Duodenal mucosa (tissue), 2 donors: ENCODE measurements around the gene LANCL2.
"Not testable (repeated sequence)": the region's sequence is repeated elsewhere in the genome, so short reads cannot be mapped to it uniquely, and the experiment has no call there.

Experiments
- H3K27ac ChIP-seq: one replicate; pipeline ENCODE4 v1.7.0; 2013; ENCODE audit warnings: low read depth, low read length
- H3K27me3 ChIP-seq, 2 donors: one replicate each; pipeline ENCODE4 v1.7.0; 2013; ENCODE audit warnings: low read length in 2 of 2, control low read depth in 1 of 2; ENCODE audit not compliant: insufficient read depth in 2 of 2, control insufficient read depth in 1 of 2
- H3K36me3 ChIP-seq, 2 donors: one replicate each; pipeline ENCODE4 v1.7.0; 2013; ENCODE audit warnings: low read length in 2 of 2, control low read depth in 1 of 2; ENCODE audit not compliant: insufficient read depth in 2 of 2, control insufficient read depth in 1 of 2
- H3K4me1 ChIP-seq, 2 donors: one replicate each; pipeline ENCODE4 v1.7.0; 2013; ENCODE audit warnings: low read length in 2 of 2, control low read depth in 1 of 2; ENCODE audit not compliant: insufficient read depth in 2 of 2, control insufficient read depth in 1 of 2
- H3K4me3 ChIP-seq, 2 donors: one replicate each; pipeline ENCODE4 v1.7.0; 2013; ENCODE audit warnings: low read length in 2 of 2, low read depth in 1 of 2
- H3K9ac ChIP-seq, 2 donors: one replicate each; pipeline ENCODE4 v1.7.0; 2013; ENCODE audit warnings: low read length in 2 of 2, low read depth in 1 of 2
- H3K9me3 ChIP-seq, 2 donors: one replicate each; pipeline ENCODE4 v1.7.0; 2013; ENCODE audit warnings: low read length in 2 of 2, control low read depth in 1 of 2; ENCODE audit not compliant: control insufficient read depth in 1 of 2

The LANCL2 gene

GRCh38 chr7:55469271-55469681 lies 104.1 kb downstream of the LANCL2 start:
- no peaks in the 10 kb centered on the region for H3K27me3 ChIP-seq
- H3K9ac ChIP-seq, result no peak overlapping the region
- H3K36me3 ChIP-seq, result peaks cover 22 to 28% of the 10 kb centered on the region in 2 donors
- no peak overlapping the region for H3K27ac ChIP-seq
- peaks cover 0 to under 1% of the 10 kb centered on the region in 2 donors for H3K9me3 ChIP-seq
- peaks cover 0 to 6% of the 10 kb centered on the region in 2 donors for H3K4me1 ChIP-seq
- no peak overlapping the region for H3K4me3 ChIP-seq

- Histone ChIP-seq H3K9ac (no peak overlapping the region), H3K27ac (no peak overlapping the region), H3K36me3 (peaks cover 20 to 26% of the 10 kb centered on the region in 2 donors), H3K4me1 (peaks cover 0 to 6% of the 10 kb centered on the region in 2 donors), H3K27me3 (no peaks in the 10 kb centered on the region), H3K4me3 (no peak overlapping the region), H3K9me3 (no peaks in the 10 kb centered on the region)
Observed at GRCh38 chr7:55469721-55470120, 104.6 kb downstream of the LANCL2 start.

GRCh38 chr7:55470261-55470660 lies 105.1 kb downstream of the LANCL2 start:
- Histone ChIP-seq H3K4me3 (no peak overlapping the region), H3K27me3 (no peaks in the 10 kb centered on the region), H3K9me3 (no peaks in the 10 kb centered on the region), H3K9ac (no peak overlapping the region), H3K4me1 (peaks cover 0 to 6% of the 10 kb centered on the region in 2 donors), H3K36me3 (peaks cover 22 to 23% of the 10 kb centered on the region in 2 donors), H3K27ac (no peak overlapping the region)

GRCh38 chr7:55471594-55471993 lies 106.5 kb downstream of the LANCL2 start:
- H3K4me3 ChIP-seq, H3K9me3 ChIP-seq, H3K9ac ChIP-seq, H3K27ac ChIP-seq, H3K4me1 ChIP-seq, H3K27me3 ChIP-seq: not testable (repeated sequence)
- H3K36me3 ChIP-seq, result peaks cover 19 to 24% of the 10 kb centered on the region in 2 donors

- H3K9me3 ChIP-seq, H3K27me3 ChIP-seq, H3K27ac ChIP-seq, H3K4me3 ChIP-seq, H3K9ac ChIP-seq, H3K4me1 ChIP-seq: not testable (repeated sequence)
- peaks cover 25 to 28% of the 10 kb centered on the region in 2 donors for H3K36me3 ChIP-seq
Observed at GRCh38 chr7:55472406-55472805, 107.3 kb downstream of the LANCL2 start.

GRCh38 chr7:55472928-55473725 lies 108.0 kb downstream of the LANCL2 start:
- Histone ChIP-seq H3K9ac (no peak overlapping the region), H3K36me3 (peaks cover 25 to 31% of the 10 kb centered on the region in 2 donors), H3K4me3 (no peak overlapping the region), H3K27me3 (no peaks in the 10 kb centered on the region), H3K27ac (no peak overlapping the region), H3K9me3 (no peaks in the 10 kb centered on the region), H3K4me1 (peaks cover 0 to 15% of the 10 kb centered on the region in 2 donors)

GRCh38 chr7:55473932-55474331 lies 108.8 kb downstream of the LANCL2 start:
- Histone ChIP-seq H3K4me3 (no peak overlapping the region), H3K27ac (no peak overlapping the region), H3K9me3 (no peaks in the 10 kb centered on the region), H3K4me1 (peaks cover 0 to 15% of the 10 kb centered on the region in 2 donors), H3K27me3 (no peaks in the 10 kb centered on the region), H3K36me3 (peaks cover 21 to 31% of the 10 kb centered on the region in 2 donors), H3K9ac (no peak overlapping the region)

GRCh38 chr7:55474944-55475854 lies 110.1 kb downstream of the LANCL2 start:
- Histone ChIP-seq H3K9ac (no peak overlapping the region), H3K27me3 (no peaks in the 10 kb centered on the region), H3K27ac (no peak overlapping the region), H3K4me3 (no peak overlapping the region), H3K36me3 (peaks cover 17 to 31% of the 10 kb centered on the region in 2 donors), H3K4me1 (peaks cover 0 to 9% of the 10 kb centered on the region in 2 donors), H3K9me3 (no peaks in the 10 kb centered on the region)

- no peak overlapping the region for H3K9ac ChIP-seq
- peaks cover 0 to 9% of the 10 kb centered on the region in 2 donors for H3K4me1 ChIP-seq
- H3K9me3 ChIP-seq, result no peaks in the 10 kb centered on the region
- no peak overlapping the region for H3K27ac ChIP-seq
- H3K27me3 ChIP-seq, result no peaks in the 10 kb centered on the region
- peaks cover 17 to 33% of the 10 kb centered on the region in 2 donors for H3K36me3 ChIP-seq
- no peak overlapping the region for H3K4me3 ChIP-seq
Observed at GRCh38 chr7:55475855-55476803, 111.0 kb downstream of the LANCL2 start.
